ENCODE measurements around the gene FILIP1L. TPM values are rescaled to one million over a fixed set of nuclear protein-coding genes. Genes with fewer than 3 reads are reported as not detected.

Gene FILIP1L
- total and polyA plus RNA-seq, 2 of the 4 experiments (the other 2 are of a cell fraction), result 11.5 to 19.9 TPM

GRCh38 chr3:99825004-99825640 is 289.2 kb downstream of the FILIP1L start:
- DNase-seq (peak; percentile 31), ATAC-seq (ENCODE audit: low read depth) (peak; percentile 69)
- no TSS peak for BruUV-seq (replicated peaks)
- Histone ChIP-seq H3K56ac (ENCODE audit: extremely low read depth, insufficient read depth, low read length) (no peak overlapping the region), H2BK15ac (ENCODE audit: low read depth, low read length) (no peak overlapping the region), H2AK5ac (ENCODE audit: low read depth, low read length) (no peak overlapping the region), H4K5ac (ENCODE audit: low read depth, low read length) (no peak overlapping the region), H3K4me2 (ENCODE audit: low read depth, low read length) (peak overlapping the region; percentile 55; the same call in 1 of the 2 replicates), H3K4me1 (ENCODE audit: control insufficient read depth, insufficient read depth, low read length) (no peaks in the 10 kb centered on the region), H3K4me3 (ENCODE audit: insufficient read depth, low read depth, low read length) (no peak overlapping the region), H3K27ac (ENCODE audit: insufficient read depth, low read length) (no peak overlapping the region), H2BK120ac (ENCODE audit: low read depth, low read length) (no peak overlapping the region), H4K20me1 (ENCODE audit: insufficient read depth, low read length) (no peaks in the 10 kb centered on the region), H4K91ac (ENCODE audit: insufficient read depth, low read depth, low read length) (no peak overlapping the region), H2BK20ac (ENCODE audit: low read depth, low read length) (no peak overlapping the region), H2AK9ac (replicated peaks; ENCODE audit: low read depth, low read length, poor library complexity) (no peak overlapping the region), H2AFZ (replicated peaks; ENCODE audit: low read length, poor library complexity) (no peak overlapping the region), H3K9me1 (ENCODE audit: insufficient read depth, low read length) (peaks cover 2% of the 10 kb centered on the region; the same call in 1 of the 2 replicates), H4K8ac (ENCODE audit: low read depth in 2 of 2, low read length in 2 of 2) (no peak overlapping the region), H3K4ac (ENCODE audit: low read depth, low read length) (no peak overlapping the region), H3K79me1 (ENCODE audit: low read depth in 1 of 2, low read length in 2 of 2) (peaks cover 13 to 30% of the 10 kb centered on the region in 2 experiments), H3K23ac (ENCODE audit: low read depth, low read length) (no peak overlapping the region), H3K9me3 (ENCODE audit: control insufficient read depth, insufficient read depth, low read length) (no peaks in the 10 kb centered on the region), H3K14ac (replicated peaks; ENCODE audit: low read depth, low read length) (no peak overlapping the region), H3K36me3 (ENCODE audit: control insufficient read depth, insufficient read depth, low read length) (no peaks in the 10 kb centered on the region), H2BK5ac (ENCODE audit: low read depth, low read length, poor library complexity, severe bottlenecking) (no peak overlapping the region), H3K18ac (ENCODE audit: low read depth, low read length) (no peak overlapping the region), H3K27me3 (ENCODE audit: control insufficient read depth, insufficient read depth, low read length) (no peaks in the 10 kb centered on the region), H3K9ac (ENCODE audit: low read depth, low read length) (no peak overlapping the region)
- dilution Hi-C loops (cut with HindIII; ENCODE audit: low sequenced_read_pairs, unreplicated experiment), result no loop called here
- ChIA-PET CTCF (no interaction called here), POLR2A (ENCODE audit: unreplicated experiment) (no interaction called here)
- no CpG with 5 or more reads among the region's 3 CpGs for WGBS, 2 experiments (ENCODE audit: extremely low coverage in 2 of 2, insufficient read length in 1 of 2)
- intact Hi-C loops (cut with micrococcal nuclease), result no loop called here
- in situ Hi-C loops (cut with MboI; ENCODE audit: low sequenced_read_pairs), result loop anchor here (25.0 kb wide), 1 partner anchor 912 kb away; no protein-coding TSS in a partner anchor
- TF ChIP-seq POLR2A (IDR thresholded peaks at IDR 0.05; ENCODE audit: low read depth, low read length) (no peak), NFE2L2 (IDR thresholded peaks at IDR 0.05; ENCODE audit: low read depth, low read length) (no peak), CHD1 (IDR thresholded peaks at IDR 0.05; ENCODE audit: low read depth, low read length) (no peak), CEBPB (IDR thresholded peaks at IDR 0.05; ENCODE audit: low read depth, low read length) (no peak), MAFK (IDR thresholded peaks at IDR 0.05; ENCODE audit: low read depth, low read length) (no peak), SMC3 (IDR thresholded peaks at IDR 0.05; ENCODE audit: low read depth, low read length) (no peak), CTCF (conservative IDR thresholded peaks at IDR 0.05; ENCODE audit: low read depth, low read length) (no peak), ELK1 (IDR thresholded peaks at IDR 0.05; ENCODE audit: borderline replicate concordance, low read depth, low read length) (no peak), RAD21 (IDR thresholded peaks at IDR 0.05; ENCODE audit: low read length) (no peak), USF2 (IDR thresholded peaks at IDR 0.05; ENCODE audit: low read depth, low read length) (no peak)

Measured in IMR-90 (cell line).